ENCODE data around the gene TARBP1. TPM values are rescaled to one million over a fixed set of nuclear protein-coding genes. Genes with fewer than 3 reads are reported as not detected.

The TARBP1 gene
- total and polyA plus RNA-seq, 2 of the 13 experiments (the other 11 are each of a cell fraction or from before 2014, with no cell fraction given), result 37.7 to 67.0 TPM

DNA sequence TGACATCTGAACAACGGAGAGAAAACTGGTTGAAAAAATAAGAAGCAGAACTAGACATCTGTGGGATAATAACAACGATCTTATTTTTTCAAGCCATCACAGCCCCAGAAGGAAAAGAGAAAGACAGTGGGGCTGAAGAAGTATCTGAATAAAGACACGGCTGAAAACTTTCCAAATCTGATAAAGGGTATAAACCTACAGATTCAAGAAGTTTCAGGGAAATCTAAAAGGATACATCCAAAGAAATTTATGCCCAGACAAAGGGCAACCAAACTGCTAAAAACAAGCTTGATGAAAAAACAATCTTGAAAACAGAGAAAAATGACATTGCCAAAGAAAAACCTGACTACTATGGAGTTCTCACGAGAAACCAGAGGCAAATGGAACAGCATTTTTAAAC lies 40.4 kb downstream of the TARBP1 start:
- Histone ChIP-seq H3K9ac (ENCODE audit: insufficient read depth, low read depth, low read length) (no peak overlapping the region), H2AFZ (ENCODE audit: low read length) (no peak overlapping the region), H3K36me3 (replicated peaks in 1 of 2; ENCODE audit: control insufficient read depth in 1 of 2, insufficient read depth in 2 of 2, low read length in 2 of 2) (peaks cover 5 to 39% of the 10 kb centered on the region in 2 experiments; a peak in 4 of 5 replicates), H3K27ac (ENCODE audit: extremely low read length, insufficient read depth, low read length) (no peak overlapping the region), H4K20me1 (ENCODE audit: insufficient read depth, low read length) (no peaks in the 10 kb centered on the region), H3K4me3 (replicated peaks in 1 of 3; ENCODE audit: insufficient read depth in 1 of 3, low read depth in 2 of 3, low read length in 3 of 3) (no peak overlapping the region), H3K27me3 (ENCODE audit: control insufficient read depth in 1 of 2, insufficient read depth in 2 of 2, low read length in 2 of 2) (no peaks in the 10 kb centered on the region), H3K4me1 (ENCODE audit: insufficient read depth, low read length) (peaks cover 21% of the 10 kb centered on the region; the same call in 1 of the 2 replicates), H3K4me2 (ENCODE audit: low read depth, low read length) (no peak overlapping the region), H3K79me2 (ENCODE audit: insufficient read depth, low read length) (peaks cover 3% of the 10 kb centered on the region), H3K9me3 (ENCODE audit: low read length) (no peaks in the 10 kb centered on the region)
- ChIA-PET CTCF (ENCODE audit: low intra/inter-chr PET ratio, low total read pairs) (no interaction called here), POLR2A (no interaction called here)
- no TSS peak for BruUV-seq (replicated peaks)
- intact Hi-C loops (cut with micrococcal nuclease; ENCODE audit: unreplicated experiment), result no loop called here
- DNase-seq (ENCODE audit: low spot score), result no peak
- WGBS (ENCODE audit: low lambda C conversion rate), result 95% methylated on average over 4 of the region's 4 CpGs
- in situ Hi-C loops (cut with HindIII; ENCODE audit: extremely low pct_ligation_motif_present, low pct_unique_long_range_greater_than_20kb), result no loop called here
- no peak for FAIRE-seq
- TF ChIP-seq ZNF598 (CRISPR knock-in tag; IDR thresholded peaks at IDR 0.05; ENCODE audit: borderline replicate concordance) (no peak), ZNF605 (CRISPR knock-in tag; IDR thresholded peaks at IDR 0.05) (no peak), ZNF564 (CRISPR knock-in tag; IDR thresholded peaks at IDR 0.05) (no peak), GATAD2A (CRISPR knock-in tag; IDR thresholded peaks at IDR 0.05) (no peak), ZNF446 (CRISPR knock-in tag; IDR thresholded peaks at IDR 0.05) (no peak), ZBTB7A (CRISPR knock-in tag; IDR thresholded peaks at IDR 0.05) (no peak)
- no peak for ATAC-seq

GRCh38 chr1:234437423-234438171 lies 41.4 kb downstream of the TARBP1 start:
- Histone ChIP-seq H3K9me3 (ENCODE audit: low read length) (no peaks in the 10 kb centered on the region), H3K9ac (ENCODE audit: insufficient read depth, low read depth, low read length) (no peak overlapping the region), H3K4me3 (replicated peaks in 1 of 3; ENCODE audit: insufficient read depth in 1 of 3, low read depth in 2 of 3, low read length in 3 of 3) (no peak overlapping the region), H4K20me1 (ENCODE audit: insufficient read depth, low read length) (no peaks in the 10 kb centered on the region), H3K79me2 (ENCODE audit: insufficient read depth, low read length) (peaks cover 3% of the 10 kb centered on the region), H3K4me1 (ENCODE audit: insufficient read depth, low read length) (peaks cover 21% of the 10 kb centered on the region; the same call in 1 of the 2 replicates), H3K36me3 (replicated peaks in 1 of 2; ENCODE audit: control insufficient read depth in 1 of 2, insufficient read depth in 2 of 2, low read length in 2 of 2) (peaks cover 5 to 44% of the 10 kb centered on the region in 2 experiments; a peak in 4 of 5 replicates), H2AFZ (ENCODE audit: low read length) (no peak overlapping the region), H3K27ac (ENCODE audit: extremely low read length, insufficient read depth, low read length) (peak overlapping the region; percentile 2), H3K27me3 (ENCODE audit: control insufficient read depth in 1 of 2, insufficient read depth in 2 of 2, low read length in 2 of 2) (no peaks in the 10 kb centered on the region), H3K4me2 (ENCODE audit: low read depth, low read length) (no peak overlapping the region)
- no TSS peak for BruUV-seq (replicated peaks)
- DNase-seq (ENCODE audit: low spot score), result peak; percentile 9
- TF ChIP-seq HHEX (CRISPR knock-in tag; IDR thresholded peaks at IDR 0.05), result no peak
- peak; percentile 49; the same call in 1 of the 2 replicates for TF ChIP-seq ZSCAN21 (CRISPR knock-in tag; IDR thresholded peaks at IDR 0.05; ENCODE audit: borderline replicate concordance)
- in situ Hi-C loops (cut with HindIII; ENCODE audit: extremely low pct_ligation_motif_present, low pct_unique_long_range_greater_than_20kb) (no loop called here), intact Hi-C loops (cut with micrococcal nuclease; ENCODE audit: unreplicated experiment) (no loop called here)
- WGBS (ENCODE audit: low lambda C conversion rate), result 89% methylated on average over 6 of the region's 6 CpGs
- ChIA-PET CTCF (ENCODE audit: low intra/inter-chr PET ratio, low total read pairs) (no interaction called here), POLR2A (no interaction called here)
- FAIRE-seq, result peak; percentile 18
- ATAC-seq, result no peak
